Measurements from ENCODE around the gene DBR1.

DBR1 gene, protein sequence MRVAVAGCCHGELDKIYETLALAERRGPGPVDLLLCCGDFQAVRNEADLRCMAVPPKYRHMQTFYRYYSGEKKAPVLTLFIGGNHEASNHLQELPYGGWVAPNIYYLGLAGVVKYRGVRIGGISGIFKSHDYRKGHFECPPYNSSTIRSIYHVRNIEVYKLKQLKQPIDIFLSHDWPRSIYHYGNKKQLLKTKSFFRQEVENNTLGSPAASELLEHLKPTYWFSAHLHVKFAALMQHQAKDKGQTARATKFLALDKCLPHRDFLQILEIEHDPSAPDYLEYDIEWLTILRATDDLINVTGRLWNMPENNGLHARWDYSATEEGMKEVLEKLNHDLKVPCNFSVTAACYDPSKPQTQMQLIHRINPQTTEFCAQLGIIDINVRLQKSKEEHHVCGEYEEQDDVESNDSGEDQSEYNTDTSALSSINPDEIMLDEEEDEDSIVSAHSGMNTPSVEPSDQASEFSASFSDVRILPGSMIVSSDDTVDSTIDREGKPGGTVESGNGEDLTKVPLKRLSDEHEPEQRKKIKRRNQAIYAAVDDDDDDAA

DNA sequence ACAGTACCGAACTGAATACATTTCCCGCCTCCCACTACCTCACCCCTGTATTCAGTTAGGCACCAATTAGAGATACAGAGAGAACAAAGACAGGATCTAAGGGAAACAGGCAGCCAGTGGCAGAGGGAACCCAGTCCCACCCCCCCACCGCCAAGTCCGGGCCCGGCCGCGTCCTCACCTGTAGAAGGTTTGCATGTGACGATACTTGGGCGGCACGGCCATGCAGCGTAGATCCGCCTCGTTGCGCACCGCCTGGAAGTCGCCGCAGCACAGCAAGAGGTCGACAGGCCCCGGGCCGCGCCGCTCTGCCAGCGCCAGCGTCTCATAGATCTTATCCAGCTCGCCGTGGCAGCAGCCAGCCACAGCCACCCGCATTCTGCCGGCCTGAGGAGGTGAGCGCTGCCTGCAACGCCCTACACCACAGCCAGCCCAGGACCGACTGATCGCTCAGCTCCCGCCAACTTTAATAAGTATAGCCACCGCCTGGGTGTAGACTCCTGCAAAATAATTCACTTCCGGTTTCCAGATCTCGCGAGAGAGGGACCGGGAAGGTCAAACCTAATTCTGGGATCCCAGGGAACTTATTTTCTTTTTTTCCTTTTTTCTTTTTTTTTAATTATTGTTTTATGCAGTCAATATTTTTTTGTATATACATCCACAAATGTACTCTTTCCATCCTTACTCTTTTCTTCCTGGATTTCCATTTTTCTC lies at the start of gene DBR1:
Gene DBR1 (minus strand): TSS at position 501 of the 711 bp plus-strand sequence. CDS start 126 bp downstream, at position 375.
- TF ChIP-seq, protein P1, sequence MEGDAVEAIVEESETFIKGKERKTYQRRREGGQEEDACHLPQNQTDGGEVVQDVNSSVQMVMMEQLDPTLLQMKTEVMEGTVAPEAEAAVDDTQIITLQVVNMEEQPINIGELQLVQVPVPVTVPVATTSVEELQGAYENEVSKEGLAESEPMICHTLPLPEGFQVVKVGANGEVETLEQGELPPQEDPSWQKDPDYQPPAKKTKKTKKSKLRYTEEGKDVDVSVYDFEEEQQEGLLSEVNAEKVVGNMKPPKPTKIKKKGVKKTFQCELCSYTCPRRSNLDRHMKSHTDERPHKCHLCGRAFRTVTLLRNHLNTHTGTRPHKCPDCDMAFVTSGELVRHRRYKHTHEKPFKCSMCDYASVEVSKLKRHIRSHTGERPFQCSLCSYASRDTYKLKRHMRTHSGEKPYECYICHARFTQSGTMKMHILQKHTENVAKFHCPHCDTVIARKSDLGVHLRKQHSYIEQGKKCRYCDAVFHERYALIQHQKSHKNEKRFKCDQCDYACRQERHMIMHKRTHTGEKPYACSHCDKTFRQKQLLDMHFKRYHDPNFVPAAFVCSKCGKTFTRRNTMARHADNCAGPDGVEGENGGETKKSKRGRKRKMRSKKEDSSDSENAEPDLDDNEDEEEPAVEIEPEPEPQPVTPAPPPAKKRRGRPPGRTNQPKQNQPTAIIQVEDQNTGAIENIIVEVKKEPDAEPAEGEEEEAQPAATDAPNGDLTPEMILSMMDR (IDR thresholded peaks at IDR 0.05; ENCODE audit: insufficient read depth, missing control alignments): no peak
- no peak for FAIRE-seq
- DNase-seq (ENCODE audit: insufficient read length, low spot score): peak; percentile 53

DNA sequence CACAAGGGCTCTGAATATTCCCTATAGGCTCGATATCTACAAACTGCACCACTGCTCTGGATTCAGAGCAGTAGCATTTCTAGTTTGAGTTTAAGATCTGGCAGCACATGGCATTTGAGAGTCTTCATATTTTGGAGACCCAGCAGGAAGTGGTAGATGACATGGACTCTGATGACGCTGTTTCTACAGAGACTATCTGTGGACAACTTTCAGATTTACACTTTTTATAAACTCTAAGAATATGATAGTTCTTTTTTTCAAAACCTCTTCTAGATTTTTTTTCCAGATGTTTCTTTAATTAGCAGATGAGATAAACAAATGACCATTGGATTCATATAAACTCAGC lies 48.2 kb upstream of the DBR1 start:
- FAIRE-seq: no peak
- no peak for DNase-seq (ENCODE audit: insufficient read length, low spot score)
- TF ChIP-seq, protein P1 (IDR thresholded peaks at IDR 0.05; ENCODE audit: insufficient read depth, missing control alignments): no peak

DNA sequence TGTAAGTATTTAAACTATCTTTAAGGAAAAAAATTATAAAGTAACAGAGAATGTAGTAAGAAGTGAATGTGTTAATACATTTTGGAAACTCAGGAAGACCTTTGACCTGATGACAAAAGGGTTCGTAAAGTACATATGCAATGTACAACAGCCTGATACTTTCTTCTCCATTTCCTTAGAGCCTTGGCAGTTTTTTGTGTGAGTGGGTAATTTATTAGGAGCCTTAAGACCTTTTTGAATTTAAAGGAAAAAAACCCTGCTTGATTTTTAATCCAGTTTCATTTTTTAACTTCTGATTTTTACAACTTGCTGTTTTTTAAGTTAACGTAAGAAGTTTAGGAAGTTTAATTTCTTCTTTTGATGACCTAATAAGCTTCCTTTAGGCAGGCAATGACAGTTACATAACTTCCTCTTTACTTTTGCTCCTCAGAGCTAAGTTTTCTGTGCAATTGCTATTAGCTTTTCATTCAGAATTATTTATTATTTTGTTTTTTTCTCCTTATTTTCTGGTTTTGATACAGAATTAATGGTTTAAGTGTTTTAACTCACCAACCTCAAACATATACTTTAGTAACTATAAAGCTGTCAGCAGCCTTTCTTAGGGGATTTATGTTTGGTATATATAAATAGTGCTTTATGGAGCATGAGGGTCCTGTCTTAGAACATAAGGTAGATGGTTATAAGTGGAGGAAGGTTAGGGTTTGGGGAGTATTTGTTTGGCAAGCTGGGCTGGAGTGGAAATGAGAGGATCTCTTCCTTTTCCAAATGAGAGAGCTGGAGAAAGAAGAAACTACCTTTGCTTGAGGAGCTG lies 47.6 kb upstream of the DBR1 start:
- no peak for DNase-seq (ENCODE audit: insufficient read length, low spot score)
- no peak for FAIRE-seq
- TF ChIP-seq, protein P1 (IDR thresholded peaks at IDR 0.05; ENCODE audit: insufficient read depth, missing control alignments): no peak

DNA sequence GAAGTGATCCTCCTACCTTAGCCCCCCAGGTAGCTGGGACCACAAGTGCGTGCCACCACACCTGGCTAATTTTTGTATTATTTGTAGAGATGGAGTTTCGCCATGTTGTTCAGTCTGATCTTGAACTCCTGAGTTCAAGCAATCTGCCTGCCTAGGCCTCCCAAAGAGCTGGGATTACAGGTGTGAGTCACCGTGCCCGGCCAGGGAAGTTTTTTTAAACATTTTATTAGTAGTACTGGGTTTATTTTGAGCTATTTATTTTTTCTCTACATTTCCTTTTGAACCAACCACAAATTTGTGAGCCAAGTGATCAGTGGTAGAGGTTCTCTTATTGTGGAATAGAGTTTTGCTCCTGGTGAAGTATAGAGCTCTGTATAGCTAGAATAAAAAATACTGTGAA lies 46.1 kb upstream of the DBR1 start:
- no peak for FAIRE-seq
- DNase-seq (ENCODE audit: insufficient read length, low spot score): no peak
- TF ChIP-seq, protein P1 (IDR thresholded peaks at IDR 0.05; ENCODE audit: insufficient read depth, missing control alignments): no peak

DNA sequence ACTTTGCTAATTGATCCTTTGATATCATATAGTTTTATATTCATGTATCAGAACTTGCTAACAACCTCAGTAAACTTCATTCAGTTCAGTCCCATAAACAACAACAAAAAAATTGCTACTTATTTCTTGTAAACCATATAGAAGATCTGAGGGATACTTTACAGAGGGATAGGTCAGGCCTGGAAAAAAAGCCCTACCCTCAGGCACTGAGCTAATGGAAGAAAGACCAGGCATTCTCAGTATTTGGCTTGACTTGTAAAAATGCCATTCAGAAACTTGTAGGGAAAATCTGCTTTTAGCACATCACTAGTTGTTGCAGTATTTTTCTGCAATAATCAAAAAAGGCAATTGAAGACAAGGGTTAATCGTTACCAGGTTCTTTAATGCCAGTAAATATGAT lies 45.5 kb upstream of the DBR1 start:
- TF ChIP-seq, protein P1 (IDR thresholded peaks at IDR 0.05; ENCODE audit: insufficient read depth, missing control alignments): no peak
- FAIRE-seq: no peak
- DNase-seq (ENCODE audit: insufficient read length, low spot score): no peak

DNA sequence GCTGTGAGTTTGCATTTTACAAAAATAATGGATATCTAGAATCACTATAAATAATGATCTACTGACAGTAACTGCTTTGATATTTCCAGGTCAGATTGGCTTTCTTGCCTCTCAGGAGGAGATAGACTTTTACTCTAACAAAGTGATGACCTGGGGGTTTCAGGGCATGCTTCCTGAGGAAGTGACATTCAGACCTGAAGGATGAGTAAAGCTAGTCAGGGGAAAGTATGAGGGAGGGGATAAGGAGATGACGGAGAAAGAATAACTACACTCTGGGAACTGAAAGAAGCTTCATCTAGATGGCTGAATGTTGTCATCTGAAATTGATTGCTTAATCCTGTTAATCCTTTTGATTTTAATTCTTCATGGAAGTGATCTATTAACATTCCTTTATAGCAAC lies 44.5 kb upstream of the DBR1 start:
- FAIRE-seq (no peak), DNase-seq (ENCODE audit: insufficient read length, low spot score) (no peak)
- TF ChIP-seq, protein P1 (IDR thresholded peaks at IDR 0.05; ENCODE audit: insufficient read depth, missing control alignments): no peak

Data from D721Med (cell line).